Superior temporal gyrus (tissue), 1 donor: ENCODE measurements around the gene IMPA2.
"Not testable (repeated sequence)": the region's sequence is repeated elsewhere in the genome, so short reads cannot be mapped to it uniquely, and the experiment has no call there.

Source experiments
- DNase-seq: peaks from one replicate; pipeline ENCODE4 v3.0.0-alpha.2; 2016; ENCODE audit errors: extremely low spot score

Gene IMPA2

DNA sequence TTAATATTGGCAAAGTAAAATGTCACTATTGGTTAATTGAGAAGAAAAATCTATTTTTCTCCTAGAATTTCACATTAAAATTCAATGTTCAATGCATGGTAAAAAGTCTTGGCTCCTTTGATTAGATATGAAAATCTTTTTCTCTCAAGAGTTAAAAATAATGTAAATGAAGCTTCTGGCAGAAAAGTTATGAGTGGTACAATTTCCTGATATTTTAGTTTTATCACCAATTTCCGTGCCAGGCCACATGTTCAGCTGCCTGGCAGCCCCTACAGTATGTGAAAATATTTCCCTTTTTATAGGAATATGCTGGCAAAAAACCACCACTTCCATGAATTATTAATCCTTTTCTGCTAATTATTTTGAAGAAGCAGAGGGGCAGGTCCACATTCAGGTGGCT lies 89.8 kb downstream of the IMPA2 start:
- not testable (repeated sequence) for DNase-seq

- peak; percentile 3 for DNase-seq
These were observed 91.7 kb downstream of the IMPA2 start for GRCh38 chr18:12072996-12073395.

DNA sequence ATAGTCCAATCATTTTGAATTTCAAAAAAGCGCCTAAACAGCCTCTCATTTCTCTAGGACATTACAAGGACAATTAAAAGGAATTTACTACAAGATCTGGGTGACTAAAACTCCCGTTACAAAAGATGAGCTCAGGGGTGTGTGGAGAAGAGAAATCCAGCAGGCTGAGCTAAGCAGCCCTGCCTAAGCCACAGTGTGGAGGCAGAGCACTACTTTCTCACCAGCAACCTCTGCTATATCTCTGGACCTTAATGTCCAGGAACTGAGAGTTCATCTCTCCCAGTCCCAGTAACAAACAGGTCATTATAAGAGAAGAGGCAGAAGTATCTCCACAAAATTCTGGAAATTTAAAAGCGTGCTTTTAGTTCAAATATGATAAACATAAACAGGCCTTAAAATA lies 93.4 kb downstream of the IMPA2 start:
- DNase-seq = peak; percentile 24

DNA sequence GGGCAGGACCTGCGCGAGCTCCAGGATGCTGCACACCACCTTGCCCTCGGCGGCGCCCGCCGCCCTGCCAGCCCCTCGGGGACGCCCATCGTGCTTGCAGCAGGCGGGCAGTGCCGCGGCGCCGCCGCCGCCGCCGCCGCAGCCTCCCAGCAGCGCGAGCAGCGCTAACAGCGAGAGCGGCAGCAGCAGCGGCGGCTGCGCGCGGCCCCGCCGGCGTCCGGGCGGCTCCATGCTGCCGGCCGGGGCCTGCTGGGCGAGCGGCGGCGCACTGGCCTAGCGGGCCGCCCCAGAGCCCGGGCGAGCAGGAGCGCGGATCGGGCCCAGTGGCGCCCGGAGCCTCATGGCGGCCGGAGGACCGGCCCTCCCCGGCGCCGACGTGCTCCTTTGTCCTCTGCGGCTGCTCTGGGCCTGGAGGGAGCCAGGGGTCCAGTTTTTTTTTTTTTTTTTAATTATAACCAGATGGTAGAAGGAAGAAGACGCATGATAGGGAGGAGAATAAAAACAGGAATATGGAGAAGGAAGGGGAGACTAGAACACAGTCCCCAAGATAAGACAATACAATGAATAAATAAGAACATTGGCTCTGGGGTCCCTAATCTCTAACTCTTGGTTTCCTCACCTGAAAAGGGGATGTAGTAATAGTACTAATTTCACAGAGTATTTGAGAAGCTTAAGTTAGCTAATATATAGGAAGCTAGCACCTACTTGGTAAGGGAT lies 95.3 kb downstream of the IMPA2 start:
- DNase-seq = peak; percentile 6

GRCh38 chr18:12077994-12078393 lies 96.7 kb downstream of the IMPA2 start:
- DNase-seq = not testable (repeated sequence)

DNA sequence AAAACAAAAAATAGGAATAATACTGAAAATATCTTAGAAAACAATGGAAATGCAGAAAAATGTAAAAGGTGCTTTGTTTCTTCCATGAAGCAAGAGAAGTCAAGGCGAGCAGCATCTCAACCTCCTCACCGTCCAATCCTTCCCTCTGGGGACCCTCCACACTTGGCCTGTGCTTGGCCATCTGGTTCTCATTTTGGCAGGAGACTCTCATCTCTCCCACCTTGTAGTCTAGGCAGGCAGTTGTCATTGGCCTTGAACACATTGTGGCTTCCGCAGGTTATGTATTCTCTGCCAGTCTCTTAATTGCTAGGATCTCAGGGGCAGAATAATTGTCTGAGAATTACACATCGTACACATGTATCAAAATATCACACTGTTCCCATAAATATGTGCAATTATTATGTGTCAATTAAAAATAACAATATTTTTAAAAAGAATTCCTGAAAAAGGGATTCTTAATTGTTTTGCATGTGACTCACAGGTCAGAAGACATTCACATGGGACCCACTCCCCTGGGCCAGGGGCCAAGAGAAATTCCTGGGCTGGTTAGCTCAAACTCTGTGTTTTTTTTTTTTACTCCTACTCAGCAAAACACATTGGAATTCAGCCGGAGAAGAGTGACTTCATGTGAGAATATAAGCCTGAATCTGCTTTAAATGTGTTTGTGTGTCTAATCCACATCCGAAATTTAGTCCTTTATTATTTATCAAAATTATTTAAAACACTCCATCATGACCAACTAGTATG lies 98.4 kb downstream of the IMPA2 start:
- no peak for DNase-seq
